ENCODE measurements around the gene OST4.

OST4 gene

GRCh38 chr2:27092696-27093429 is 21.4 kb upstream of the OST4 start:
- no peak for DNase-seq

- DNase-seq: no peak
Measured at GRCh38 chr2:27091746-27092695, 20.6 kb upstream of the OST4 start.

GRCh38 chr2:27089111-27089954 is 17.9 kb upstream of the OST4 start:
- DNase-seq: no peak

- no peak for DNase-seq
Measured at GRCh38 chr2:27088634-27089033, 17.2 kb upstream of the OST4 start.

- no peak for DNase-seq
Measured at GRCh38 chr2:27087823-27088410, 16.5 kb upstream of the OST4 start.

GRCh38 chr2:27086724-27087593 is 15.5 kb upstream of the OST4 start, which contains the start of gene KHK:
Gene KHK (plus strand): TSS chr2:27086772. CDS start chr2:27087260, 488 bp downstream.
- peak in 1 of 6 experiments; percentile 30 for DNase-seq

GRCh38 chr2:27086090-27086723 is 14.8 kb upstream of the OST4 start:
- peak; percentile 94 to 98 (median 96) for DNase-seq

- DNase-seq: peak in 4 of 6 experiments; percentile 17 to 52 (median 34)
Measured at GRCh38 chr2:27085673-27086089, 14.2 kb upstream of the OST4 start.

GRCh38 chr2:27085062-27085672 is 13.7 kb upstream of the OST4 start:
- no peak for DNase-seq

GRCh38 chr2:27084297-27085061 is 13.0 kb upstream of the OST4 start:
- DNase-seq: no peak

- DNase-seq: no peak
Measured at GRCh38 chr2:27083410-27084296, 12.2 kb upstream of the OST4 start.

GRCh38 chr2:27082773-27083409 is 11.4 kb upstream of the OST4 start:
- no peak for DNase-seq

- DNase-seq: no peak
Measured at GRCh38 chr2:27081984-27082772, 10.7 kb upstream of the OST4 start.

- DNase-seq: no peak
Measured at GRCh38 chr2:27080603-27080936, 9.1 kb upstream of the OST4 start.

- no peak for DNase-seq
Measured at GRCh38 chr2:27080140-27080469, 8.7 kb upstream of the OST4 start.

GRCh38 chr2:27079233-27080139 is 8.0 kb upstream of the OST4 start:
- no peak for DNase-seq

All from stimulated activated naive CD4-positive, alpha-beta T cell (primary cell).